GM10847 (cell line): ENCODE results near the gene MYO1D.

Source experiments
- POLR2A ChIP-seq: IDR thresholded peaks from 2 replicates; pipeline ENCODE4 v1.6.1; 2011; ENCODE audit not compliant: insufficient read length; ENCODE audit errors: extremely low read depth

The MYO1D gene

GRCh38 chr17:32658470-32659418 is 218.2 kb downstream of the MYO1D start:
- TF ChIP-seq POLR2A: no peak

GRCh38 chr17:32656886-32657285 is 220.0 kb downstream of the MYO1D start:
- TF ChIP-seq POLR2A: no peak

- no peak for TF ChIP-seq POLR2A
Measured at GRCh38 chr17:32654324-32654723, 222.6 kb downstream of the MYO1D start.

GRCh38 chr17:32651084-32651483 is 225.8 kb downstream of the MYO1D start:
- TF ChIP-seq POLR2A: no peak

- no peak for TF ChIP-seq POLR2A
Measured at GRCh38 chr17:32648450-32648849, 228.5 kb downstream of the MYO1D start.

GRCh38 chr17:32646941-32647340 is 230.0 kb downstream of the MYO1D start:
- no peak for TF ChIP-seq POLR2A

GRCh38 chr17:32636598-32637218 is 240.2 kb downstream of the MYO1D start:
- no peak for TF ChIP-seq POLR2A

GRCh38 chr17:32634167-32634566 is 242.8 kb downstream of the MYO1D start:
- TF ChIP-seq POLR2A: no peak

- TF ChIP-seq POLR2A: no peak
Measured at GRCh38 chr17:32631341-32632096, 245.4 kb downstream of the MYO1D start.

GRCh38 chr17:32629563-32630190 is 247.2 kb downstream of the MYO1D start:
- TF ChIP-seq POLR2A: no peak

- no peak for TF ChIP-seq POLR2A
Measured at GRCh38 chr17:32628271-32629044, 248.5 kb downstream of the MYO1D start.

GRCh38 chr17:32627239-32627996 is 249.5 kb downstream of the MYO1D start:
- TF ChIP-seq POLR2A: no peak

- no peak for TF ChIP-seq POLR2A
Measured at GRCh38 chr17:32626379-32626791, 250.5 kb downstream of the MYO1D start.

- TF ChIP-seq POLR2A: no peak
Measured at GRCh38 chr17:32625971-32626370, 251.0 kb downstream of the MYO1D start.
